Measurements from ENCODE around the gene PIK3CD. TPM values are rescaled to one million over a fixed set of nuclear protein-coding genes. Genes with fewer than 3 reads are reported as not detected.
"Not testable (repeated sequence)": the region's sequence is repeated elsewhere in the genome, so short reads cannot be mapped to it uniquely, and the experiment has no call there.

The PIK3CD gene
- total and polyA plus RNA-seq, 9 donors = 1.4 to 3.5 (median 2.2) TPM

DNA sequence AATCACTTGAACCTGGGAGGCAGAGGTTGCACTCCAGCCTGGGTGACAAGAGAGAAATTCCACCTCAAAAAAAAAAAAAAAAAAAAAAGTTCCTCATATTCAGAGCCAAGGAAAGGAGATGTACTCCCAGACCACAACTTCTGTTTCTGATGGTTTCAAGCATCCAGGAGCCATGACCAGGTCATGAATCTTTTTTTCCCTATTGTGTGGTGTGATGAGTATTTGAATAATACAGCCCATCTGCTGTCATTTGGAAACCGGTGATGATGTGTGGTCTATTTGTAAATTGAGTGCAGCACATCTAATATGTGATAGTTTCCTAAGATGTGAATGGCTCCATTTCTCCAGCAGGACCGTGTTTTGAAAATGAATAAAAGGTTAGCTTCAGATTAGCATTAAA, 18.6 kb downstream of the PIK3CD start:
- Histone ChIP-seq H3K9me3 (replicated peaks; ENCODE audit: control insufficient read depth, low read depth, low read length) (no peaks in the 10 kb centered on the region), H3K4me3 (ENCODE audit: low read length) (no peak overlapping the region), H3K4me1 (ENCODE audit: control insufficient read depth, insufficient read depth, low read length) (no peaks in the 10 kb centered on the region), H3K27me3 (ENCODE audit: control insufficient read depth, insufficient read depth, low read length) (peaks cover 15% of the 10 kb centered on the region), H3K36me3 (ENCODE audit: control insufficient read depth, insufficient read depth, low read length) (no peaks in the 10 kb centered on the region), H3K27ac (ENCODE audit: low read length) (no peak overlapping the region)
- DNase-seq = no peak
- WGBS (ENCODE audit: insufficient coverage) = 100% methylated on average over 2 of the region's 2 CpGs

DNA sequence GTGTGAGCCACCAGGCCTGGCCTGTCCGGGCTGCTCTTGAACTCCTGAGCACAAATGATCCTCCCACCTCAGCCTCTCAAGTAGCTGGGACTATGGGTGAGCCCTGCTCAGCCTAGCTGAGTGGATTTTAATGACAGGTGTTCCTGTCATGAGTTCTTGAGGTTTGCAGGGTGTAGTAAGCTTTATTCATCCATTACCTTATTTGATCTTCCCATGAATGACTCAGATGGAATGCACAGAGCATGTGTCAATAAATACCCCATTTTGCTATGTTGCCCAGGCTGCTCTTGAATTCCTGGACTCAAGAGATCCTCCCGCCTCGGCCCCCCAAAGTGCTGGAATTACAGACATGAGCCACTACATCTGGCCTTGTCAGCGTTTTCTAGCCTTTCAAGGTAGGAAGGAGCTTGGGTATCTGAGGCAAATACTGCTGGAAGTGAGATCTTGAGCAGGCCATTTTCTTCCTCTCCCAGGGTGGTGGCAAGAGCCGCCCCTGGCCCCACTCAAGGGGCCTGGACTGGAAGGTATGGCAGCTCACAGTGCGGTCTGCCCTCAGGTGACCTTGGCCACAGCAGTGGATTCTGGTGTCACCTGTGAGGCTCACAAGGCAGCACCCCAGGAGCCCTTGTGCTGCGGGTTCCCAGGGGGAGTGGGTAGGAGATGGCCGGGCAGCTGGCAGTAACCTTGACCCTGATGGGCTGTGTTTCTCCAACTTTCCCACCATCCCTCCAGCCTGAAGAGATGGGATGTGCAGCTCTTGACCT, 20.0 kb downstream of the PIK3CD start:
- DNase-seq = no peak
- WGBS (ENCODE audit: insufficient coverage) = 76% methylated on average over 5 of the region's 8 CpGs

DNA sequence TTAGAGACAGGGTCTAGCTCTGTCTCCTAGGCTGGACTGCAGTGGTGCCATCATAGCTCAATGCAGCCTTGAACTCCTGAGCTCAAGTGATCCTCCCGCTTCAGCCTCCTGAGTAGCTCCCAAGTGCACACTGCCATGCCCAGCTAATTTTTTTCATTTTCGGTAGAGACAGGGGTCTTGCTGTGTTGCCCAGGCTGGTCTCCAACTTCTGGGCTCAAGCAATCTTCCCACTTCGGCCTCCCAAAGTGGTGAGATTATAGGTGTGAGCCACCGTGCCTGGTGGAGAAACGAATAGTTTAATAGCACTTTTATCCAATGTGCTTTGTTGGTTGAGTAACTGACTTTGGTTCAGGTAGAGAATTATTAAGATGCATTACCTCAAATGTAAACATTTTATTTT, 20.9 kb downstream of the PIK3CD start:
- H3K36me3 ChIP-seq (ENCODE audit: control insufficient read depth, insufficient read depth, low read length) = no peaks in the 10 kb centered on the region
- no peak overlapping the region for H3K27ac ChIP-seq (ENCODE audit: low read length)
- no peak for DNase-seq
- no peaks in the 10 kb centered on the region for H3K9me3 ChIP-seq (replicated peaks; ENCODE audit: control insufficient read depth, low read depth, low read length)
- no peaks in the 10 kb centered on the region for H3K4me1 ChIP-seq (ENCODE audit: control insufficient read depth, insufficient read depth, low read length)
- no peak overlapping the region for H3K4me3 ChIP-seq (ENCODE audit: low read length)
- H3K27me3 ChIP-seq (ENCODE audit: control insufficient read depth, insufficient read depth, low read length) = peaks cover 15% of the 10 kb centered on the region
- WGBS (ENCODE audit: insufficient coverage) = 100% methylated on average over 1 of the region's 5 CpGs

More for the DNA sequence above, 20.0 kb downstream of the PIK3CD start:
- H3K9me3 ChIP-seq (replicated peaks; ENCODE audit: control insufficient read depth, low read depth, low read length) = no peaks in the 10 kb centered on the region
- H3K27ac ChIP-seq (ENCODE audit: low read length) = no peak overlapping the region
- H3K4me3 ChIP-seq (ENCODE audit: low read length) = no peak overlapping the region
- H3K36me3 ChIP-seq (ENCODE audit: control insufficient read depth, insufficient read depth, low read length) = no peaks in the 10 kb centered on the region
- peaks cover 15% of the 10 kb centered on the region for H3K27me3 ChIP-seq (ENCODE audit: control insufficient read depth, insufficient read depth, low read length)
- no peaks in the 10 kb centered on the region for H3K4me1 ChIP-seq (ENCODE audit: control insufficient read depth, insufficient read depth, low read length)

DNA sequence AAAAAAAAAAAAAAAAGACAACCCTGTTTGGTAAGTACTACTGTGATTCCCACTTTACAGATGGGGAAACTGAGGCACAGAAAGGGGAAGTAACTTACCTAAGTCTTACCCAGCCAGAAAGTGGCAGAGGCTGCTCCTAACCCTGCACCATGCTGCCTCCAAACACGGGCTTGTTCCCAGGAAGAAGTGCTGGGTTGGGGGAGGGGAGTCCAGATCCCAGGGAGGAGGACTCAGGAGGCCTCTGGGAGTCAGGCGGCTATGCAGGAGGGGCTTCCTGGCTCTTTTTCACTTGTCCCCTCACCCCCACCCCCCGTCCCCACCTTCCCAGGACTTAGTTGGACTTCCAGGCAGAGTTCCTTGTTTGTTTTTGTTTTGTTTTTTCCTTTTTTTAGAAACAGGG, 23.9 kb downstream of the PIK3CD start:
- WGBS (ENCODE audit: insufficient coverage) = no CpG with 5 or more reads among the region's 3 CpGs

DNA sequence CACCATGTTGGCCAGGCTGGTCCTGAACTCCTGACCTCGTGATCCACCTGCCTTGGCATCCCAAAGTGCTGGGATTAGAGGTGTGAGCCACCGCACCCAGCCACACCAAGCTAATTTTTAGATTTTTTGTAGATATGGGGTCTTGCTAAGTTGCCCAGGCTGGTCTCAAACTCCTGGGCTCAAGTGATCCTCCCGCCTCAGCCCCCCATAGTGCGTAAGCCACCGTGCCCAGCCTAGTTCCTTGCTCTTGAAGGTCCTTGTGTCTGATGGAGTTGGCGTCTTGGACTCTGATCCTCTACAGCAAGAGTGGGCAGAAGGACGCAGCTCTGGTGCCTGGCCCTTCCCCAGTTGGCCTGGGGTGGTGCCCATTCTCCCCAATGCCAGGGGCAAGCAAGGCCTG, 24.6 kb downstream of the PIK3CD start:
- not testable (repeated sequence) for H3K9me3 ChIP-seq (replicated peaks; ENCODE audit: control insufficient read depth, low read depth, low read length); H3K4me3 ChIP-seq (ENCODE audit: low read length); H3K27ac ChIP-seq (ENCODE audit: low read length); DNase-seq; H3K27me3 ChIP-seq (ENCODE audit: control insufficient read depth, insufficient read depth, low read length); H3K36me3 ChIP-seq (ENCODE audit: control insufficient read depth, insufficient read depth, low read length); H3K4me1 ChIP-seq (ENCODE audit: control insufficient read depth, insufficient read depth, low read length)
- whole genome bisulfite sequencing (ENCODE audit: insufficient coverage) = 100% methylated on average over 4 of the region's 7 CpGs

More for the DNA sequence above, 23.9 kb downstream of the PIK3CD start:
- H3K36me3 ChIP-seq (ENCODE audit: control insufficient read depth, insufficient read depth, low read length) = no peaks in the 10 kb centered on the region
- DNase-seq = no peak
- H3K27me3 ChIP-seq (ENCODE audit: control insufficient read depth, insufficient read depth, low read length) = peaks cover 4% of the 10 kb centered on the region
- no peaks in the 10 kb centered on the region for H3K9me3 ChIP-seq (replicated peaks; ENCODE audit: control insufficient read depth, low read depth, low read length)
- no peak overlapping the region for H3K4me3 ChIP-seq (ENCODE audit: low read length)
- H3K27ac ChIP-seq (ENCODE audit: low read length) = no peak overlapping the region
- no peaks in the 10 kb centered on the region for H3K4me1 ChIP-seq (ENCODE audit: control insufficient read depth, insufficient read depth, low read length)

DNA sequence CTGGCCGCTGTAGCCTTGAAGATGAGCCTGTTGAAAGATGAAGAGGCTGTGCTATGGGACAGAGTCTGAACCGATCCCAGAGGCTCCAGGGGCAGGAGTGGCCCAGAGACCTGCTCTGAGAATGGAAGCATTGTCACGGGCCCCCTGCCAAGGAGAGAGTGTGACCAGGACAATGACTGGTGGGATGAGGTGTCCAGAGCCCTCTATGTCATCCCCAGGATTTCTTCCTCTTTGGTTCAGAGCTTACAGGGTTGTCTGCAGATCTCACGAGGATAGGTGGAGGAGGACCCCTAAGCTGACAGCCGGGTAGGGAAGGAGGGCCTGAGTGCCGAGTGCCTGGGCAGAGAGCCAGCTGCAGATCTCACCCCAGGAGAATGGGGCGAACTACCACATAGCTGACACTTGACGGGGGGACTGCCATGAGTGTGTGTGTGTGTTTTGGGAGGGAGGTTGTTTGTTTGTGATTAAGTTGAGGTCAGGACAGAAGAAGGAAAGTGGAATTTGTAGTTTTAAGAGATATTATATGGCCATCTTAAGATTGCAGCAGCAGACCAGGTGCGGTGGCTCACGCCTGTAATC, 25.4 kb downstream of the PIK3CD start:
- no peak overlapping the region for H3K27ac ChIP-seq (ENCODE audit: low read length)
- no peaks in the 10 kb centered on the region for H3K36me3 ChIP-seq (ENCODE audit: control insufficient read depth, insufficient read depth, low read length)
- H3K27me3 ChIP-seq (ENCODE audit: control insufficient read depth, insufficient read depth, low read length) = peaks cover 2% of the 10 kb centered on the region
- no peaks in the 10 kb centered on the region for H3K9me3 ChIP-seq (replicated peaks; ENCODE audit: control insufficient read depth, low read depth, low read length)
- no peaks in the 10 kb centered on the region for H3K4me1 ChIP-seq (ENCODE audit: control insufficient read depth, insufficient read depth, low read length)
- WGBS (ENCODE audit: insufficient coverage) = 53% methylated on average over 7 of the region's 10 CpGs
- DNase-seq = no peak
- no peak overlapping the region for H3K4me3 ChIP-seq (ENCODE audit: low read length)

DNA sequence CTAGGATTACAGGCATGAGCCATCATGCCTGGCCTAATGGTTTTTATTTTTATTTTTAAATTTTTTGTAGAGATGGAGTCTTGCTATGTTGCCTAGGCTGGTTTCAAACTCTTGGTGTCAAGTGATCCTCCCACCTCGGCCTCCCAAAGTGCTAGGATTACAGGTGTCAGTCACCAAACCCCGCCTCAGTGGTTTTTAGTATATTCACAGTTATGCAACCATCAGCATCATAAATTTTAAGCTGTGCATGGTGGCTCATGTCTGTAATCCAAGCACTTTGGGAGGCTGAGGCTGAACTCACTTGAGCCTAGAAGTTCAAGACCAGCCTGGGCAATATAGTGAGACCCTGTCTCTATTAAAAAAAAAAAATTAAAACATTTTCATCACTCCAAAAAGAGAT, 28.6 kb downstream of the PIK3CD start:
- H3K4me1 ChIP-seq (ENCODE audit: control insufficient read depth, insufficient read depth, low read length) = no peaks in the 10 kb centered on the region
- H3K4me3 ChIP-seq (ENCODE audit: low read length) = no peak overlapping the region
- H3K36me3 ChIP-seq (ENCODE audit: control insufficient read depth, insufficient read depth, low read length) = no peaks in the 10 kb centered on the region
- no peak for DNase-seq
- H3K27me3 ChIP-seq (ENCODE audit: control insufficient read depth, insufficient read depth, low read length) = no peaks in the 10 kb centered on the region
- no peaks in the 10 kb centered on the region for H3K9me3 ChIP-seq (replicated peaks; ENCODE audit: control insufficient read depth, low read depth, low read length)
- 80% methylated on average over 1 of the region's 2 CpGs for WGBS (ENCODE audit: insufficient coverage)
- no peak overlapping the region for H3K27ac ChIP-seq (ENCODE audit: low read length)

DNA sequence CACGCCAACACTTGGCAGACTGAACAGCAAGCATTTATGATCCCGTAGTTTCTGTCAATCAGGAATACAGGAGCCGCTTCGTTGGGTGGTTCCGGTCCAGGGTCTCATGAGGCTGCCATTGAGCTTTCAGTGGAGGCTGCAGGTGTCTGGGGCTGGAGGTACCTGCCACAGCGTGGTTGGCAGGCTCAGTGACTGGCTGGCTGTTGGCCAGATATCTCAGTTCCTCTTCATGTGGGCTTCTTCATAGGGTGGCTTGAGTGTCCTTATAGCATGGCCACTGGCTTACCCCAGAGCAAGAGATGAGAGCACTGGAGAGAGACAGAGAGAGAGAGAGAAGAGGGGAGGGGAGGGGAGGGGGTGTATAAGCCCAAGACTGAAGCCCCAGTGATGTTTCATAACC, 29.3 kb downstream of the PIK3CD start:
- H3K4me1 ChIP-seq (ENCODE audit: control insufficient read depth, insufficient read depth, low read length) = no peaks in the 10 kb centered on the region
- no peak overlapping the region for H3K27ac ChIP-seq (ENCODE audit: low read length)
- DNase-seq = no peak
- H3K27me3 ChIP-seq (ENCODE audit: control insufficient read depth, insufficient read depth, low read length) = no peaks in the 10 kb centered on the region
- H3K4me3 ChIP-seq (ENCODE audit: low read length) = no peak overlapping the region
- no peaks in the 10 kb centered on the region for H3K36me3 ChIP-seq (ENCODE audit: control insufficient read depth, insufficient read depth, low read length)
- 83% methylated on average over 6 of the region's 6 CpGs for WGBS (ENCODE audit: insufficient coverage)
- H3K9me3 ChIP-seq (replicated peaks; ENCODE audit: control insufficient read depth, low read depth, low read length) = no peaks in the 10 kb centered on the region

DNA sequence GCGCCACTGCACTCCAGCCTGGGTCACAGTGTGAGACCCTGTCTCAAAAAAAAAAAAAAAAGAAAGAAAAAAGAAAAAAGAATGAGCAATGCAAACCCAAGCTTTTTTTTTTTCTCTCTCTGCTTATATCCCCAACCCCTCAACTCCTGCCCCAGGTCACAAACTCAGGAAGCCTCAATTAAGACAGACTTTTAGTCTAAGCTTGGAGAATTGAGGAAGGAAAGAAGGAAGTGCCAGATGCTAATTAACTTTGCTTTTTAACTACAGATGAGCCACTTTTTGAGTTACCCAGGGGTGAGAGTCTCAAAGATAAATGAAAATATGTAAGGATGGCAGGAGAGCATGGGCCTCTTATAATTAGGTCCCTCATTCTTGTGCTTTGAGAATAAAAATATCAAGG, 33.3 kb downstream of the PIK3CD start:
- H3K4me1 ChIP-seq (ENCODE audit: control insufficient read depth, insufficient read depth, low read length) = peaks cover 24% of the 10 kb centered on the region
- WGBS (ENCODE audit: insufficient coverage) = no CpG with 5 or more reads among the region's 1 CpG

DNA sequence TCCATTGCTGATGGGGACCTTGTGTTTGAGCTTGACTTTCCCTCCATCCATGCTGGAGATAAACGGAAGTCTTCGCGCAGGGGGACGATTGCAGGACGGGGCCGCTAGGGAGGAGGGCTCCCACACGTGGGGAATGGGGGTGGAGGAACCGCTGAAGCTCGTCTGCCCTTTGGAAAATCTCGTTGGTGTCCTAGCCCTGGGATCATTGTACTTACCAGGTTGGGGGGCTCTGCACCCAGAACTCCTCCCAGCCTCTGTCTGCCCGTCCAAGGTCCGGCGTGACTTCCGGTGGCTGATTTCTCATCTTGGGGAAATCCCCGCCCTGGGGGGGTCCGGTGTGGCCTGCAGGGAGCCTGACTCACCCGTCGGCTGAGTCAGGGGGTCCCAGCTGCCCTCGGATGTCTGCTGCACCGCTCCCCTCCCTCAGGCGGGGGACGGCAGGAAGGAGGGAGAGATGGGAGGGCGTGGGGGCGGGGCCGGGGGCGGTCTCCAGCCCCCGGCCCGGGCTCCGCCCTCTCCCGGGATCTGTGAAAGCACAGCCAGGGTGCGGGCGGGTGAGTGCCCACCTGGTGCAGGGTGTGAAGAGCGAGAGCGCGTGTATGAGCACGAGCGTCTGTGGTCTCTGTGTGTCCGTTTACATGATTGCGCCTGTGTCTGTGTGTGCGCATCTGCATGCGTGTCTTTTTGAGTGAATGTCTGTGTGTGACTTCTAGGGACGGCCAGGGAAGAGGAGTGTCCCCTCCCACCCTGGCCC, 35.8 kb downstream of the PIK3CD start:
- Histone ChIP-seq H3K36me3 (ENCODE audit: control insufficient read depth, insufficient read depth, low read length) (no peaks in the 10 kb centered on the region), H3K4me1 (ENCODE audit: control insufficient read depth, insufficient read depth, low read length) (peaks cover 33% of the 10 kb centered on the region), H3K27ac (ENCODE audit: low read length) (no peak overlapping the region), H3K27me3 (ENCODE audit: control insufficient read depth, insufficient read depth, low read length) (peaks cover 47% of the 10 kb centered on the region), H3K4me3 (ENCODE audit: low read length) (peak overlapping the region; percentile 54), H3K9me3 (replicated peaks; ENCODE audit: control insufficient read depth, low read depth, low read length) (no peaks in the 10 kb centered on the region)
- WGBS (ENCODE audit: insufficient coverage) = under 1% methylated on average over 26 of the region's 42 CpGs
- DNase-seq = peak; percentile 60

More for the DNA sequence above, 33.3 kb downstream of the PIK3CD start:
- H3K27me3 ChIP-seq (ENCODE audit: control insufficient read depth, insufficient read depth, low read length) = peaks cover 23% of the 10 kb centered on the region
- no peaks in the 10 kb centered on the region for H3K36me3 ChIP-seq (ENCODE audit: control insufficient read depth, insufficient read depth, low read length)
- H3K4me3 ChIP-seq (ENCODE audit: low read length) = no peak overlapping the region
- no peaks in the 10 kb centered on the region for H3K9me3 ChIP-seq (replicated peaks; ENCODE audit: control insufficient read depth, low read depth, low read length)
- no peak overlapping the region for H3K27ac ChIP-seq (ENCODE audit: low read length)
- no peak for DNase-seq

All from muscle of leg (tissue), 11 donors.